ENCODE results near the gene ASB12. TPM values are rescaled to one million over a fixed set of nuclear protein-coding genes. Genes with fewer than 3 reads are reported as not detected.

ASB12 gene
- total and polyA plus RNA-seq, 10 donors = 0.19 to 0.59 (median 0.28) TPM; not detected in 5

DNA sequence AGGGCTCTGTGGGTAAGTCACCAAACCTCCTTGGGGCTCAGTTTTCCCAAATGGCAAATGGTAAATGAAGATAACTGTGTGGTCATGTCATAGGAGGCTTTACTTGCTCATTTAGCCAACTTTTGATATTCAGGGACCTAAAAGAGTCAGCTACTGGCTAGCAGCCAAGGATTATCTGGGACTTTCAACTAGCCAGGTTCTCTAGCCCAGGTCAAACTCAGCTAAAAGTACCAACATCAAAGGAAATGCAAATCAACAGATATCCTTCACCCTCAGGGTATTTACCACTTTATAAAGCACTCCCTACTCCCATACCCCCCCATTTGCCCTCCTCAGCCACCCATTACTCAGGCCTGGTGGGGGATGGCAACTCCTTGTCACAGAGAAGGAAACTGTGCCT is 32.4 kb downstream of the ASB12 start:
- no peak overlapping the region for H3K4me3 ChIP-seq
- no peak for DNase-seq
- intact Hi-C loops (cut with DNase I; ENCODE audit: low total_unique reads) = no loop called here
- no peak for TF ChIP-seq POLR2A (IDR thresholded peaks at IDR 0.05)
- TF ChIP-seq, protein P1, sequence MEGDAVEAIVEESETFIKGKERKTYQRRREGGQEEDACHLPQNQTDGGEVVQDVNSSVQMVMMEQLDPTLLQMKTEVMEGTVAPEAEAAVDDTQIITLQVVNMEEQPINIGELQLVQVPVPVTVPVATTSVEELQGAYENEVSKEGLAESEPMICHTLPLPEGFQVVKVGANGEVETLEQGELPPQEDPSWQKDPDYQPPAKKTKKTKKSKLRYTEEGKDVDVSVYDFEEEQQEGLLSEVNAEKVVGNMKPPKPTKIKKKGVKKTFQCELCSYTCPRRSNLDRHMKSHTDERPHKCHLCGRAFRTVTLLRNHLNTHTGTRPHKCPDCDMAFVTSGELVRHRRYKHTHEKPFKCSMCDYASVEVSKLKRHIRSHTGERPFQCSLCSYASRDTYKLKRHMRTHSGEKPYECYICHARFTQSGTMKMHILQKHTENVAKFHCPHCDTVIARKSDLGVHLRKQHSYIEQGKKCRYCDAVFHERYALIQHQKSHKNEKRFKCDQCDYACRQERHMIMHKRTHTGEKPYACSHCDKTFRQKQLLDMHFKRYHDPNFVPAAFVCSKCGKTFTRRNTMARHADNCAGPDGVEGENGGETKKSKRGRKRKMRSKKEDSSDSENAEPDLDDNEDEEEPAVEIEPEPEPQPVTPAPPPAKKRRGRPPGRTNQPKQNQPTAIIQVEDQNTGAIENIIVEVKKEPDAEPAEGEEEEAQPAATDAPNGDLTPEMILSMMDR (IDR thresholded peaks at IDR 0.05 in 8 of 11, conservative IDR thresholded peaks at IDR 0.05 in 3 of 11) = no peak
- TF ChIP-seq POLR2AphosphoS5 (IDR thresholded peaks at IDR 0.05) = no peak
- H3K9me3 ChIP-seq = no peaks in the 10 kb centered on the region
- peaks cover 0 to 3% (median 0%) of the 10 kb centered on the region in 6 donors for H3K4me1 ChIP-seq
- no peak overlapping the region for H3K27ac ChIP-seq
- H3K36me3 ChIP-seq = peaks cover 0 to 5% (median 0%) of the 10 kb centered on the region in 6 donors
- H3K27me3 ChIP-seq (replicated peaks in 1 of 7) = no peaks in the 10 kb centered on the region

DNA sequence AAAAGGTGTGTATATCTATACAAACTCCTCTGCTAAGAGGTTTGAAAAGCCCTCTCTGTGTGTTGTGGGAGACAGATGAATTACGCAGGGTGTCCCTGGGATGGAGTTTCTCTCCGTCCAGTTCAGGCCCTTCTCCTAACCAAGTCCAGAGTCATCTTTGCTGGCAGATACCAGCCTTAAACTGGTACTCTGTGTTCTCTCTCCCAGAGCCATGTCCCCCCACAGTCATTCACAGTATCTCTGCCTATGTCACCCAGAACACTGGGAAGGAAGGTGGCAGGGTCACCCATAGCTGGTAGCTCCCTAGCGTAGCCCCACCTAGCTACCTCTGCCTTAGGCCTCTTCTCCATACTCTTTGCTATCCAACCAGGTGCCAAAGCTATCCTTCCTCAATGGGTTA is 33.8 kb downstream of the ASB12 start:
- TF ChIP-seq POLR2A (IDR thresholded peaks at IDR 0.05) (no peak), POLR2AphosphoS5 (IDR thresholded peaks at IDR 0.05) (no peak)
- TF ChIP-seq, protein P1 (IDR thresholded peaks at IDR 0.05 in 8 of 11, conservative IDR thresholded peaks at IDR 0.05 in 3 of 11) = no peak
- DNase-seq = no peak
- no peak overlapping the region for H3K4me3 ChIP-seq
- intact Hi-C loops (cut with DNase I; ENCODE audit: low total_unique reads) = no loop called here
- no peaks in the 10 kb centered on the region for H3K27me3 ChIP-seq (replicated peaks in 1 of 7)
- peaks cover 0 to 19% (median 5%) of the 10 kb centered on the region in 6 donors for H3K36me3 ChIP-seq
- H3K9me3 ChIP-seq = no peaks in the 10 kb centered on the region
- 79 to 100% (median 96%) methylated on average over 3 of the region's 3 CpGs for WGBS, 5 donors
- no peaks in the 10 kb centered on the region for H3K4me1 ChIP-seq
- no peak overlapping the region for H3K27ac ChIP-seq

DNA sequence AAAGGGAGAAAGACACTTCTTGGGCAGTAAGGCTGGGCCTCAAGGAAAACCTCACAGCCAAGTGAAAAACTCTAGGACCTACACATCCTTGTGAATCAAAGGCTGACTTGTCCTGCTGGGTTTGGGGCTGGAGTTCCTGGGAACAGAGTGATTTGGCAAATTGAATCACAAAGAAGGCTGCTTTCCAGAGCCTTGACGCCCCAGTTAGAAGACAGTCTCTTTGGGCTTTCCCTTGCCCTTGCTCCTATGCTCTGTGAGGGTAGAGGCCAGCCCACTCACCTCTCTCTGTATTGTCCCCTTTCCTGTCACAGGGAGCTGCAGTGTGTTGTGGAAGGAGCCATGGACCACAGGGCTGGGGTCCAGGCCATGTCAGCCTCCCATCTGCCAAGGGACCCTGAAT is 34.5 kb downstream of the ASB12 start:
- Histone ChIP-seq H3K36me3 (peaks cover 0 to 26% (median 11%) of the 10 kb centered on the region in 6 donors), H3K27ac (no peak overlapping the region), H3K4me3 (no peak overlapping the region), H3K27me3 (replicated peaks in 1 of 7) (no peaks in the 10 kb centered on the region), H3K4me1 (no peaks in the 10 kb centered on the region), H3K9me3 (no peaks in the 10 kb centered on the region)
- 34 to 100% (median 77%) methylated on average over 1 of the region's 1 CpG; no CpG with 5 or more reads in 1 of the 5 donors for WGBS, 5 donors
- intact Hi-C loops (cut with DNase I; ENCODE audit: low total_unique reads) = no loop called here
- TF ChIP-seq, protein P1 (IDR thresholded peaks at IDR 0.05 in 8 of 11, conservative IDR thresholded peaks at IDR 0.05 in 3 of 11) = no peak
- TF ChIP-seq POLR2AphosphoS5 (IDR thresholded peaks at IDR 0.05) (no peak), POLR2A (IDR thresholded peaks at IDR 0.05) (no peak)
- DNase-seq = no peak

DNA sequence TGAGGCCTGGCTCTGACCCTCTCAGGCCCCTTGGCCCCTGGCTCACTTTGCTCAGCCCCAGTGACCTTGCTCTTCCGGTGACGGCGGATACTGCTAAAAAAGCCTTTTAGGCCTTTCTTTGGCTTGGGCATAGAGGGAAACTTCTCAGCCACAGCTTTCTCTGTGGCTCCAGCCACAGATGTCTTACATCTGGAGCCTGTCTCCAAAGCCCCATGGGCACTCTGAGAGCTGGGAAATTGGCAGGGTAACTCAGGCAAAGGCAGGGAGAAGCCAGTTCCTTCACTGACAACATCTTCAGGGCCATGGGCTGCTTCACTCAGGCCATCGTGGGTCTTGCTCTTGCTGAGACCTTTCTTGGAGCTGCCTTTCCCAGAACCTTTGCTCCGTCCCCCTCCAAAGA is 37.7 kb downstream of the ASB12 start:
- DNase-seq = no peak
- Histone ChIP-seq H3K27me3 (replicated peaks in 1 of 7) (no peaks in the 10 kb centered on the region), H3K9me3 (no peaks in the 10 kb centered on the region), H3K27ac (no peak overlapping the region), H3K4me3 (no peak overlapping the region), H3K4me1 (no peaks in the 10 kb centered on the region), H3K36me3 (peaks cover 0 to 42% (median 14%) of the 10 kb centered on the region in 6 donors)
- TF ChIP-seq POLR2A (IDR thresholded peaks at IDR 0.05) (no peak), POLR2AphosphoS5 (IDR thresholded peaks at IDR 0.05) (no peak)
- TF ChIP-seq, protein P1 (IDR thresholded peaks at IDR 0.05 in 8 of 11, conservative IDR thresholded peaks at IDR 0.05 in 3 of 11) = no peak
- intact Hi-C loops (cut with DNase I; ENCODE audit: low total_unique reads) = no loop called here
- WGBS, 5 donors = 76 to 100% (median 87%) methylated on average over 4 to 5 of the region's 5 CpGs

Data from spleen (tissue), 11 donors.